H1 (cell line): ENCODE measurements around the gene ACP6. TPM values are rescaled to one million over a fixed set of nuclear protein-coding genes. Genes with fewer than 3 reads are reported as not detected.

Experiments
- CTCF ChIA-PET: fragments of 300-600 bp; sonication (Branson Sonifier 250); formaldehyde crosslinking; loops from one replicate; lab custom pipeline; 2021; ENCODE audit not compliant: partially characterized antibody; lab: Charles Lee
- POLR2A ChIA-PET: fragments of 300-600 bp; sonication (Branson Sonifier 250); formaldehyde crosslinking; loops from one replicate; lab custom pipeline; 2021; ENCODE audit warnings: inconsistent platforms; ENCODE audit not compliant: partially characterized antibody; lab: Charles Lee
- DNase-seq, 2 experiments: peaks; one replicate each; pipeline versions ENCODE4 v3.0.0 to v3.0.0-alpha.2; 2010 to 2022; ENCODE audit warnings: low spot score in 2 of 2, low read depth in 1 of 2, mixed read lengths in 1 of 2
- FAIRE-seq: peaks from 2 replicates; lab custom pipeline; 2011; peaks lifted over from hg19 to GRCh38; lab: Jason Lieb, UNC
- H2AFZ ChIP-seq: 2 replicates; pipeline ENCODE4 v1.8.1; 2012; ENCODE audit warnings: low read length, inconsistent platforms
- H2AK5ac ChIP-seq: 2 replicates; pipeline ENCODE4 v1.6.1; 2013; ENCODE audit warnings: low read depth, low read length
- H2BK120ac ChIP-seq: replicated peaks from 2 replicates; pipeline ENCODE3; 2013; ENCODE audit warnings: low read depth, low read length, inconsistent platforms
- H2BK12ac ChIP-seq: 2 replicates; pipeline ENCODE4 v1.6.1; 2013; ENCODE audit warnings: low read depth, low read length
- H2BK15ac ChIP-seq: 2 replicates; pipeline ENCODE4 v1.6.1; 2013; ENCODE audit warnings: low read length
- H2BK20ac ChIP-seq: 2 replicates; pipeline ENCODE4 v1.6.1; 2013; ENCODE audit warnings: low read length
- H2BK5ac ChIP-seq: 2 replicates; pipeline ENCODE4 v1.6.1; 2013; ENCODE audit warnings: low read depth, low read length
- H3K14ac ChIP-seq: 2 replicates; pipeline ENCODE4 v1.6.1; 2013; ENCODE audit warnings: inconsistent platforms; ENCODE audit not compliant: insufficient read length
- H3K18ac ChIP-seq: 2 replicates; pipeline ENCODE4 v1.6.1; 2013; ENCODE audit warnings: low read length; ENCODE audit errors: extremely low read depth
- H3K23ac ChIP-seq: 2 replicates; pipeline ENCODE4 v1.6.1; 2013; ENCODE audit warnings: inconsistent platforms; ENCODE audit not compliant: insufficient read length
- H3K23me2 ChIP-seq: 2 replicates; pipeline ENCODE4 v1.6.1; 2013; ENCODE audit warnings: low read depth, low read length
- H3K27ac ChIP-seq: 2 replicates; pipeline ENCODE4 v1.6.1; 2011; ENCODE audit warnings: low read depth, low read length, inconsistent platforms
- H3K27me3 ChIP-seq, 4 experiments: replicated peaks in 1 of 4; 1 replicate in 1 of 4; 2 replicates in 3 of 4; pipeline versions ENCODE4 v1.6.1 to v1.8.1; 2011 to 2013; ENCODE audit warnings: low read length in 3 of 4, mild to moderate bottlenecking in 3 of 4, inconsistent platforms in 2 of 4, mixed read lengths in 2 of 4, moderate library complexity in 1 of 4; ENCODE audit not compliant: control insufficient read depth in 3 of 4, insufficient read depth in 3 of 4; ENCODE audit errors: extremely low read depth in 1 of 4
- H3K36me3 ChIP-seq, 4 experiments: 2 replicates each; pipeline versions ENCODE4 v1.6.1 to v1.8.1; 2011 to 2013; ENCODE audit warnings: mild to moderate bottlenecking in 4 of 4, low read length in 3 of 4, moderate library complexity in 2 of 4, control low read depth in 1 of 4, inconsistent platforms in 1 of 4; ENCODE audit not compliant: insufficient read depth in 4 of 4, control insufficient read depth in 2 of 4
- H3K4ac ChIP-seq: replicated peaks from 2 replicates; pipeline ENCODE3; 2013; ENCODE audit warnings: low read length, low read depth, mixed read lengths, inconsistent platforms; ENCODE audit not compliant: insufficient read length
- H3K4me1 ChIP-seq, 4 experiments: replicated peaks in 1 of 4; 1 replicate in 1 of 4; 2 replicates in 3 of 4; pipeline versions ENCODE4 v1.6.1 to v1.8.1; 2011 to 2013; ENCODE audit warnings: low read length in 3 of 4, inconsistent platforms in 2 of 4, mixed read lengths in 1 of 4; ENCODE audit not compliant: insufficient read depth in 4 of 4, control insufficient read depth in 3 of 4
- H3K4me2 ChIP-seq, 2 experiments: 2 replicates each; pipeline versions ENCODE4 v1.6.1 to v1.8.1; 2011 to 2013; ENCODE audit warnings: low read depth in 2 of 2, low read length in 2 of 2, control low read depth in 1 of 2, inconsistent platforms in 1 of 2, mild to moderate bottlenecking in 1 of 2; ENCODE audit not compliant: insufficient read depth in 1 of 2
- H3K4me3 ChIP-seq, 4 experiments: fragments of 200-600, 300-600 bp in 1 of 4; sonication (generic), shearing (Covaris generic), sonication (Bioruptor Twin) in 1 of 4; 2 replicates each; pipeline versions ENCODE4 v1.5.1 to v1.8.1; 2011 to 2016; ENCODE audit warnings: low read length in 4 of 4, low read depth in 3 of 4, control low read depth in 2 of 4, inconsistent platforms in 2 of 4, mild to moderate bottlenecking in 2 of 4, mixed read lengths in 1 of 4, moderate library complexity in 1 of 4; ENCODE audit not compliant: insufficient read depth in 2 of 4; ENCODE audit errors: extremely low read depth in 1 of 4
- H3K56ac ChIP-seq: replicated peaks from 2 replicates; pipeline ENCODE3; 2013; ENCODE audit warnings: low read depth, mild to moderate bottlenecking, mixed read lengths, low read length, inconsistent platforms; ENCODE audit not compliant: insufficient read length
- H3K79me1 ChIP-seq: 2 replicates; pipeline ENCODE4 v1.6.1; 2013; ENCODE audit warnings: low read depth, low read length, control low read depth
- H3K79me2 ChIP-seq, 2 experiments: 2 replicates each; pipeline versions ENCODE4 v1.6.1 to v1.8.1; 2012 to 2013; ENCODE audit warnings: low read length in 2 of 2, mild to moderate bottlenecking in 2 of 2, inconsistent platforms in 1 of 2; ENCODE audit not compliant: insufficient read depth in 2 of 2, control insufficient read depth in 1 of 2
- H3K9ac ChIP-seq, 4 experiments: replicated peaks in 1 of 4; 1 replicate in 1 of 4; 2 replicates in 3 of 4; pipeline versions ENCODE4 v1.6.1 to v1.8.1; 2011 to 2013; ENCODE audit warnings: low read depth in 3 of 4, low read length in 3 of 4, control low read depth in 2 of 4, mild to moderate bottlenecking in 2 of 4, moderate library complexity in 2 of 4, inconsistent platforms in 1 of 4; ENCODE audit errors: extremely low read depth in 1 of 4
- H3K9me3 ChIP-seq, 2 experiments: 2 replicates each; pipeline versions ENCODE4 v1.6.1 to v1.8.1; 2012 to 2013; ENCODE audit warnings: mild to moderate bottlenecking in 2 of 2, moderate library complexity in 2 of 2, control low read depth in 1 of 2, inconsistent platforms in 1 of 2, low read depth in 1 of 2, low read length in 1 of 2, mixed read lengths in 1 of 2; ENCODE audit not compliant: insufficient read depth in 2 of 2
- H4K20me1 ChIP-seq, 2 experiments: replicated peaks in 1 of 2; 2 replicates each; pipeline versions ENCODE3 to v1.8.1; 2011 to 2013; ENCODE audit warnings: inconsistent platforms in 2 of 2, low read length in 2 of 2, mild to moderate bottlenecking in 1 of 2; ENCODE audit not compliant: insufficient read depth in 2 of 2, control insufficient read depth in 1 of 2
- H4K5ac ChIP-seq: 2 replicates; pipeline ENCODE4 v1.6.1; 2013; ENCODE audit warnings: low read length, low read depth, mixed read lengths, inconsistent platforms; ENCODE audit not compliant: insufficient read length
- H4K8ac ChIP-seq: 2 replicates; pipeline ENCODE4 v1.8.0; 2013; ENCODE audit warnings: mild to moderate bottlenecking, moderate library complexity, low read length, inconsistent platforms; ENCODE audit not compliant: insufficient read depth; ENCODE audit errors: extremely low read depth
- H4K91ac ChIP-seq: replicated peaks from 2 replicates; pipeline ENCODE3; 2013; ENCODE audit warnings: low read length, mixed read lengths, inconsistent platforms; ENCODE audit not compliant: insufficient read length
- ATF3 ChIP-seq: IDR thresholded peaks from 2 replicates; pipeline ENCODE4 v1.6.1; 2011; ENCODE audit warnings: low read depth, mild to moderate bottlenecking, low read length; ENCODE audit not compliant: insufficient read depth
- EGR1 ChIP-seq: IDR thresholded peaks from 2 replicates; pipeline ENCODE4 v1.6.1; 2011; ENCODE audit warnings: low read depth, low read length, borderline replicate concordance
- HDAC2 ChIP-seq, 2 experiments: fragments of 300-600 bp in 1 of 2; sonication (generic) in 1 of 2; IDR thresholded peaks; 2 replicates each; pipeline ENCODE4 v1.6.1; 2011 to 2012; ENCODE audit warnings: low read depth in 2 of 2, low read length in 2 of 2, mild to moderate bottlenecking in 2 of 2, moderate library complexity in 2 of 2, borderline replicate concordance in 1 of 2, inconsistent platforms in 1 of 2
- JUND ChIP-seq: IDR thresholded peaks from 2 replicates; pipeline ENCODE4 v1.6.1; 2011; ENCODE audit warnings: mild to moderate bottlenecking, improper control_type of control experiment, low read length
- KDM5A ChIP-seq: fragments of 200-600 bp; IDR thresholded peaks from 2 replicates; pipeline ENCODE4 v1.7.1; 2012; ENCODE audit warnings: mild to moderate bottlenecking, low read length, inconsistent platforms, mixed read lengths
- MAX ChIP-seq: IDR thresholded peaks from 2 replicates; pipeline ENCODE4 v1.6.1; 2012; ENCODE audit warnings: inconsistent platforms
- NANOG ChIP-seq: IDR thresholded peaks from 2 replicates; pipeline ENCODE4 v1.6.1; 2011; ENCODE audit warnings: low read length, low read depth, mild to moderate bottlenecking, inconsistent platforms; ENCODE audit not compliant: insufficient read depth, poor library complexity, severe bottlenecking
- PHF8 ChIP-seq: fragments of 200-600 bp; sonication (generic); conservative IDR thresholded peaks from 2 replicates; pipeline ENCODE4 v1.7.1; 2012; ENCODE audit warnings: low read depth, mild to moderate bottlenecking, inconsistent platforms, low read length, moderate library complexity
- POLR2A ChIP-seq, 2 experiments: IDR thresholded peaks; 1 replicate in 1 of 2; 2 replicates in 1 of 2; pipeline ENCODE4 v1.6.1; 2011; ENCODE audit warnings: low read depth in 2 of 2, low read length in 2 of 2, mild to moderate bottlenecking in 2 of 2; ENCODE audit errors: control extremely low read depth in 1 of 2
- RAD21 ChIP-seq, 2 experiments: IDR thresholded peaks in 1 of 2; conservative IDR thresholded peaks in 1 of 2; 2 replicates each; pipeline ENCODE4 v1.6.1; 2011; ENCODE audit warnings: low read depth in 2 of 2, low read length in 2 of 2, improper control_type of control experiment in 1 of 2, inconsistent platforms in 1 of 2, mild to moderate bottlenecking in 1 of 2, moderate library complexity in 1 of 2
- RXRA ChIP-seq: IDR thresholded peaks from 2 replicates; pipeline ENCODE4 v1.6.1; 2011; ENCODE audit warnings: low read depth, mild to moderate bottlenecking, low read length, moderate library complexity; ENCODE audit not compliant: insufficient read depth
- SRF ChIP-seq: IDR thresholded peaks from 2 replicates; pipeline ENCODE4 v1.6.1; 2011; ENCODE audit warnings: mild to moderate bottlenecking, low read depth, low read length, moderate library complexity
- TAF1 ChIP-seq: IDR thresholded peaks from 2 replicates; pipeline ENCODE4 v1.6.1; 2011; ENCODE audit warnings: mild to moderate bottlenecking, low read depth, low read length
- TCF12 ChIP-seq: IDR thresholded peaks from 2 replicates; pipeline ENCODE4 v1.6.1; 2011; ENCODE audit warnings: low read depth, mild to moderate bottlenecking, low read length
- polyA plus RNA-seq, 7 experiments: library from polyadenylated mRNA; depleted of rRNA in 3 of 7; stranded (reverse) in 5 of 7; unstranded in 2 of 7; fragments of >200 nt in 5 of 7; fragments of 200-250 nt in 2 of 7; gene quantifications; 1 replicate in 5 of 7; 2 replicates in 1 of 7; 4 replicates in 1 of 7; pipeline versions ENCODE4 v1.2.1 to v1.2.3, GENCODE V29; 2011 to 2013; ENCODE audit warnings: missing spikeins in 2 of 7, mixed read lengths in 2 of 7
- total RNA-seq: library from RNA; stranded (reverse); fragmentation: NEBNext Ultra II Directional; extraction: Animal tissue kit (Norgen Biotek cat#: 25700); gene quantifications from 2 replicates; pipeline ENCODE4 v1.2.1, GENCODE V29; 2021

ACP6 gene
- total and polyA plus RNA-seq, 2 of the 8 experiments (the other 6 are each of a cell fraction or from before 2014, with no cell fraction given), result 11.4 to 17.7 TPM

DNA sequence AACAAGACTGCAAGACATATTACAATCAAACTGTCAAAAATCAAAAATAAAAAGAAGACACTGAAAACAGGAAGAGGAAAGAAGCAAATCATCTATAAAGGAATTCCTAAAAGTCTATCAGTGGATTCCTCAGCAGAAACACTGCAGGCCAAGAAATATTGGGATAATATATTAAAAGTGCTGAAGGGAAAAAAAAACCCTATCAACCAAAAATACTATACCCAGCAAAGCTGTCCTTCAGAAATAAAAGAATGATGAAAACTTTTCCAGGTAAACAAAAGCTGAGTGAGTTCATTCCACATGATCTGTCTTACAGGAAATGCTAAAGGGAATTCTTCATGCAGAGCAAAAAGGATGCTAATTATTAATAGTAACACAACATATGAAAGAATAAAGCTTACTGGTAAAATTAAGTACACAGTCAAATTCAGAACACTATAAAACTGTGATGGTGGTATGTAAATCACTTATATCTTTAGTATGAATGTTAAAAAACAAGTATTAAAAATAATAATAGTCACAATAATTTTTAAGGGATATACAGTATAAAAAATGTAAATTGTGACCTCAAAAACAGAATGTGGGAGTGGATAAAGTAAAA lies 12.9 kb upstream of the ACP6 start:
- no peaks in the 10 kb centered on the region for H3K79me2 ChIP-seq
- no peak overlapping the region for H3K4ac ChIP-seq
- H3K23ac ChIP-seq, result no peak overlapping the region
- H4K20me1 ChIP-seq, result no peaks in the 10 kb centered on the region
- H2BK12ac ChIP-seq, result no peak overlapping the region
- no peak overlapping the region for H3K27ac ChIP-seq
- no peaks in the 10 kb centered on the region for H3K79me1 ChIP-seq
- H3K23me2 ChIP-seq, result no peaks in the 10 kb centered on the region
- H2BK20ac ChIP-seq, result no peak overlapping the region
- no peak overlapping the region for H3K4me2 ChIP-seq
- no peak overlapping the region for H3K9ac ChIP-seq
- H4K8ac ChIP-seq, result no peak overlapping the region
- H2BK5ac ChIP-seq, result no peak overlapping the region
- ChIA-PET CTCF (interaction anchor here (0.7 to 1.3 kb wide), 3 partner anchors 19 to 135 kb away, joined by 3 to 5 read pairs (median 4); no protein-coding TSS in a partner anchor), POLR2A (no interaction called here)
- H3K36me3 ChIP-seq, result no peaks in the 10 kb centered on the region
- H3K56ac ChIP-seq, result no peak overlapping the region
- no peak overlapping the region for H2AFZ ChIP-seq
- H4K91ac ChIP-seq, result no peak overlapping the region
- no peak overlapping the region for H4K5ac ChIP-seq
- FAIRE-seq (no peak), DNase-seq (no peak)
- no peak overlapping the region for H2AK5ac ChIP-seq
- H3K27me3 ChIP-seq, result no peaks in the 10 kb centered on the region
- H3K18ac ChIP-seq, result no peak overlapping the region
- no peak overlapping the region for H2BK120ac ChIP-seq
- no peak overlapping the region for H2BK15ac ChIP-seq
- H3K14ac ChIP-seq, result no peak overlapping the region
- H3K4me3 ChIP-seq, result no peak overlapping the region
- H3K9me3 ChIP-seq, result peaks cover 7 to 13% of the 10 kb centered on the region in 2 experiments; a peak in 3 of 4 replicates
- no peaks in the 10 kb centered on the region for H3K4me1 ChIP-seq
- TF ChIP-seq KDM5A (no peak), RAD21 (IDR thresholded peaks at IDR 0.05 in 1 of 2, conservative IDR thresholded peaks at IDR 0.05 in 1 of 2; ENCODE audit: low read depth in 2 of 2, low read length in 2 of 2) (no peak), POLR2A (IDR thresholded peaks at IDR 0.05; ENCODE audit: control extremely low read depth in 1 of 2, low read depth in 2 of 2, low read length in 2 of 2) (no peak), TCF12 (no peak), RXRA (no peak), JUND (no peak), PHF8 (no peak), SRF (no peak), NANOG (no peak), HDAC2 (IDR thresholded peaks at IDR 0.05; ENCODE audit: borderline replicate concordance in 1 of 2, low read depth in 2 of 2, low read length in 2 of 2) (no peak), MAX (no peak), ATF3 (no peak), EGR1 (no peak), TAF1 (no peak)
